OCI-LY1 (cell line): ENCODE results near the gene PLCE1.

Experiments
- CTCF ChIP-seq: fragments of 200-600 bp; sonication (generic), shearing (Covaris generic); IDR thresholded peaks from 2 replicates; pipeline ENCODE4 v1.5.1; 2017; ENCODE audit warnings: mild to moderate bottlenecking, antibody characterized with exemption, low read length, moderate library complexity, mixed read lengths
- EZH2 ChIP-seq: fragments of 200-600 bp; sonication (generic), shearing (Covaris generic); IDR thresholded peaks from 2 replicates; pipeline ENCODE4 v1.8.0; 2017; ENCODE audit warnings: borderline replicate concordance, mixed run types, mild to moderate bottlenecking, antibody characterized with exemption, low read length, moderate library complexity, mixed read lengths

- TF ChIP-seq CTCF (no peak), EZH2 (no peak)
Measured at GRCh38 chr10:94024407-94024806, 30.7 kb downstream of the PLCE1 start.
